GM10266 (cell line): ENCODE results near the gene GP9.
"Not testable (repeated sequence)": the region's sequence is repeated elsewhere in the genome, so short reads cannot be mapped to it uniquely, and the experiment has no call there.

Experiments used
- DNase-seq: peaks from one replicate; pipeline ENCODE4 v3.0.0; 2012; ENCODE audit errors: extremely low spot score
- TF ChIP-seq, protein P1 (sequence below): IDR thresholded peaks from 2 replicates; pipeline ENCODE4 v1.5.1; 2012; ENCODE audit warnings: mild to moderate bottlenecking, low read depth; ENCODE audit not compliant: control insufficient read depth, insufficient read depth; ENCODE audit errors: missing control alignments

The GP9 gene

GRCh38 chr3:129061023-129061887, 676 bp downstream of the GP9 start:
- TF ChIP-seq, protein P1, sequence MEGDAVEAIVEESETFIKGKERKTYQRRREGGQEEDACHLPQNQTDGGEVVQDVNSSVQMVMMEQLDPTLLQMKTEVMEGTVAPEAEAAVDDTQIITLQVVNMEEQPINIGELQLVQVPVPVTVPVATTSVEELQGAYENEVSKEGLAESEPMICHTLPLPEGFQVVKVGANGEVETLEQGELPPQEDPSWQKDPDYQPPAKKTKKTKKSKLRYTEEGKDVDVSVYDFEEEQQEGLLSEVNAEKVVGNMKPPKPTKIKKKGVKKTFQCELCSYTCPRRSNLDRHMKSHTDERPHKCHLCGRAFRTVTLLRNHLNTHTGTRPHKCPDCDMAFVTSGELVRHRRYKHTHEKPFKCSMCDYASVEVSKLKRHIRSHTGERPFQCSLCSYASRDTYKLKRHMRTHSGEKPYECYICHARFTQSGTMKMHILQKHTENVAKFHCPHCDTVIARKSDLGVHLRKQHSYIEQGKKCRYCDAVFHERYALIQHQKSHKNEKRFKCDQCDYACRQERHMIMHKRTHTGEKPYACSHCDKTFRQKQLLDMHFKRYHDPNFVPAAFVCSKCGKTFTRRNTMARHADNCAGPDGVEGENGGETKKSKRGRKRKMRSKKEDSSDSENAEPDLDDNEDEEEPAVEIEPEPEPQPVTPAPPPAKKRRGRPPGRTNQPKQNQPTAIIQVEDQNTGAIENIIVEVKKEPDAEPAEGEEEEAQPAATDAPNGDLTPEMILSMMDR = no peak
- no peak for DNase-seq

DNA sequence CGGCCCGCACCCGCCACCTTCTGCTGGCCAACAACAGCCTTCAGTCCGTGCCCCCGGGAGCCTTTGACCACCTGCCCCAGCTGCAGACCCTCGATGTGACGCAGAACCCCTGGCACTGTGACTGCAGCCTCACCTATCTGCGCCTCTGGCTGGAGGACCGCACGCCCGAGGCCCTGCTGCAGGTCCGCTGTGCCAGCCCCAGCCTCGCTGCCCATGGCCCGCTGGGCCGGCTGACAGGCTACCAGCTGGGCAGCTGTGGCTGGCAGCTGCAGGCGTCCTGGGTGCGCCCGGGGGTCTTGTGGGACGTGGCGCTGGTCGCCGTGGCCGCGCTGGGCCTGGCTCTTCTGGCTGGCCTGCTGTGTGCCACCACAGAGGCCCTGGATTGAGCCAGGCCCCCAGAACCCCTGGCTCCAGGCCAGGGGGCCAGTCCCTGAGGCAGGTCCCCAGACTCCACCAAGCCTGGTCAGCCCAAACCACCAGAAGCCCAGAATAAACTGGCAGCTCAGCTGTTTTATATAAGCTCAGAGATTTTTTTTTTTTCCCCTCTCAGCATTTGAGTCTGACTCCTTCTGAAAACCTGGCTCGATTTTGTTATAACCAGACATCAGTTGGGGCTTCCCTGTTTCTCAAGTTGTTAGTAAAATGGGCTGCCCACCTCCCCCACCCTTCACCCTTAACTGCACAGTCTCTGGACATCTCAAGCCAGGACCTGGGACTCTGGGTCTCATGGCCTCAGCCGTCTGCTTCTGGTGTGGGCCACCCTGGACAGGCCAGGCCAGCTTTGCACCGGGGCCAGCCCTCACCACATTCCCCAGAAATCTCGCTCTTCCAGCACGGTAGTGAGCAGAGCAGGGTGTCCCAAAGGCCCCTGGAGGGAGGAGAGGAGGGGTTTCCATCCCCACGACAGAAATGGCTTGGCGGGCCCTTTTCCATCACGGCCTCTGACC, 1.6 kb downstream of the GP9 start:
- TF ChIP-seq, protein P1 = no peak
- no peak for DNase-seq

GRCh38 chr3:129063091-129063640, 2.6 kb downstream of the GP9 start:
- no peak for DNase-seq
- TF ChIP-seq, protein P1 = no peak

DNA sequence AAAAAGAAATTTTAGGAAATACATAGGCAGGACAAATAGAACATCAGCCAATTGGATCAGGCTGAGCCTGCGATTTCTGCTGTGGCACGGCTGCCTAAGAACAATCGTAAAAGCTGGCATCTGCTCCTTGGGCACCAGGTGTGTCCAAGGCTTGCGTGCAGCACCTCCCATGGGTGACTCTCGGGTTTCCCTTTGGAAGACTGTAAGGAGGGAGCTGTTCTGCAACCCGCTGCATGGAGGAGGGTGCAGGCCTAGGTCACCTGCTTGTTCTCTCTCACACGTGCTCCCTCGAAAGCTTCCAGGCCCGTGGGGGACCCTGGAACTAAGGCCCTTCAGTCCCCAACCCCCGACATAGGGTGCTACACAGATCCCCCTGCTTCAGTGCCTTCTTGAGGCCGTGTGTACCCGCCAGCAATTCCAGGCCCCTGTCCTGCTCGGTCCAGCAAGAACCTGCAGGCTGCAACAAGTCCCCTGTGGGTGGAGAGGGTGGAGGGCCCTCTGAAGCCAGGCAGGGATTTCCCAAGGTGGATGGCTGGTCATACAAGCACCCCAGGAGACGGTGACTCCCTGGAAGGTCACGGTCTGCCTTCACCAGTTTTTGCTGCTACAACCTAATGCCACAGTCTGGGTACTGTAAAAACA, 3.4 kb downstream of the GP9 start:
- no peak for DNase-seq

GRCh38 chr3:129065016-129065719, 4.6 kb downstream of the GP9 start:
- no peak for DNase-seq
- TF ChIP-seq, protein P1 = no peak

More for the DNA sequence above, 3.4 kb downstream of the GP9 start:
- TF ChIP-seq, protein P1 = no peak

DNA sequence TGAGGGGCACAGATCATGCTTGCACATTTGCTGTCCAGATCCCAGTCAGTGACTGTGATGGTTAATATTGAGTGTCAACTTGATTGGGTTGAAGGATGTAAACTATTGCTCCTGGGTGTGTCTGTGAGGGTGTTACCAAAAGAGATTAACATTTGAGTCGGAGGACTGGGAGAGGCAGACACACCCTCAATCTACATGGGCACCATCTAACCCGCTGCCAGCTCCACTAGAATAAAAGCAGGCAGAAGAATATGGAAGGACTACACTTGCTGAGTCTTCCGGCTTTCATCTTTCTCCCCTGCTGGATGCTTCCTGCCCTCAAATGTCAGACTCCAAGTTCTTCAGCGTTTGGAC, 5.1 kb downstream of the GP9 start:
- DNase-seq = no peak
- TF ChIP-seq, protein P1 = no peak

- not testable (repeated sequence) for DNase-seq
Measured at GRCh38 chr3:129067719-129068118, 7.1 kb downstream of the GP9 start.
